Measurements from ENCODE around the gene HOXA5. TPM values are rescaled to one million over a fixed set of nuclear protein-coding genes. Genes with fewer than 3 reads are reported as not detected.
A peak's percentile ranks its signal among the peaks of the same experiment; 100 is the strongest.

The HOXA5 gene
- total and polyA plus RNA-seq, 2 donors (not counting 3 experiments of a cell fraction or from before 2014, with no cell fraction given) = 18.6 to 18.8 TPM

DNA sequence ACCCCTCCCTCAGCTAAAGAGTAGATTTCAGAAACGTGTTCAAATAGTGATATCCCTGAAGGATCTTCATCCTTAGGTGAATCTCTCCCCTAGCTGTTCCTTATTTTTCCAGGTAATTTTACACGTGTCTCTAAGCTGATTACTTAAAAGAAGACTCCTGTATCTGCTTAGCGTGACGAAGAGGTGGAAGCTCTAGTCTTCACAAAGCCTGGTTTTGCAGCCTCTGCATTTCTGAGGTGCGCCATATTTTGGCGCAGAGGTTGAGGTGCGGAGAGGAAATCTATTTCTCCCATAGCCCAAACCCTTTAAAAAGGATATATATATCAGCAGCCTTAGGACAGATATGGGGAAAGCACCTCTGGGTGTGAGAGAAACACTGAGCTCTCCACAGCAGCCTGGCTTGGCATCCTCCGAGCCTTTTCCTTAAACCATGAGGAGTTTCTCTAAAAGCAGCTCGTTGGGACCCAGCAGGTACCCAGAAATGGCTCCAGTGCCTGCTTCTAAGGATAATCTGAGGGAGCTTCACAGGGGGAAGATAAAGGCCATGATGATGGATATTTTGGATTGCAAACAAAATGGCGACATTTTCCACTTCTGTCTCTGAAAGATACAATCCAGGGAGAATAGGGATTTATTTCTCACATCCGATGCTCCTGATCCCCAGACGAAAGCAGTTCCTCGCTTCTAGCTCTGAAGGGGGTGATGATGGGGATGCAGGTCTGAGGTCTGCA, 38.0 kb downstream of the HOXA5 start:
- Histone ChIP-seq H3K9me3 (replicated peaks; ENCODE audit: control insufficient read depth, insufficient read depth, low read length) (no peaks in the 10 kb centered on the region), H3K27ac (ENCODE audit: insufficient read depth, low read depth, low read length) (peak overlapping the region; percentile 88), H3K4me3 (replicated peaks in 1 of 3; ENCODE audit: insufficient read depth in 1 of 3, low read depth in 1 of 3, low read length in 3 of 3) (no peak overlapping the region), H3K4me2 (ENCODE audit: insufficient read depth, low read length) (peak overlapping the region; percentile 73), H3K79me2 (ENCODE audit: control insufficient read depth, insufficient read depth, low read length) (peaks cover 77% of the 10 kb centered on the region), H4K20me1 (replicated peaks; ENCODE audit: control insufficient read depth, extremely low read depth, insufficient read depth, low read length) (no peaks in the 10 kb centered on the region), H3K9ac (replicated peaks; ENCODE audit: extremely low read depth, insufficient read depth, low read length) (peak overlapping the region; percentile 45), H3K27me3 (ENCODE audit: control insufficient read depth in 2 of 2, insufficient read depth in 2 of 2, low read length in 2 of 2) (no peaks in the 10 kb centered on the region), H2AFZ (ENCODE audit: low read depth, low read length) (no peak overlapping the region), H3K36me3 (ENCODE audit: control insufficient read depth in 2 of 2, extremely low read depth in 1 of 2, insufficient read depth in 2 of 2, low read length in 2 of 2) (peaks cover 0 to 8% of the 10 kb centered on the region in 2 experiments), H3K4me1 (ENCODE audit: control insufficient read depth, extremely low read depth, insufficient read depth, low read length) (peaks cover 90% of the 10 kb centered on the region), H3K9me1 (replicated peaks; ENCODE audit: control insufficient read depth, extremely low read depth, insufficient read depth, low read length) (no peaks in the 10 kb centered on the region)
- ChIA-PET CTCF (interaction anchor here (0.5 to 5.4 kb wide), 13 partner anchors 8 to 736 kb away, joined by 3 to 70 read pairs (median 5); partner anchors contain the start of genes HOXA1, HOXA4 and HOXA7), POLR2A (interaction anchor here (1.2 to 2.1 kb wide), 5 partner anchors 10 to 74 kb away, joined by 3 to 5 read pairs (median 5); partner anchors contain the start of gene HOXA4)
- dilution Hi-C loops (cut with MboI; ENCODE audit: extremely low pct_ligation_motif_present, low sequenced_read_pairs) (no loop called here), intact Hi-C loops (cut with micrococcal nuclease) (loop anchor here (1.0 to 5.0 kb wide), 2 partner anchors 10 to 903 kb away; partner anchors contain the start of genes CBX3 and HNRNPA2B1)
- DNase-seq (ENCODE audit: low read depth, low spot score) = peak; percentile 48
- BruUV-seq (replicated peaks) = no TSS peak
- no peak for FAIRE-seq
- TF ChIP-seq JUN (IDR thresholded peaks at IDR 0.05; ENCODE audit: borderline replicate concordance, insufficient read depth, insufficient read length, low read depth) (no peak), POLR2A (IDR thresholded peaks at IDR 0.05; ENCODE audit: low read depth, low read length) (no peak)

DNA sequence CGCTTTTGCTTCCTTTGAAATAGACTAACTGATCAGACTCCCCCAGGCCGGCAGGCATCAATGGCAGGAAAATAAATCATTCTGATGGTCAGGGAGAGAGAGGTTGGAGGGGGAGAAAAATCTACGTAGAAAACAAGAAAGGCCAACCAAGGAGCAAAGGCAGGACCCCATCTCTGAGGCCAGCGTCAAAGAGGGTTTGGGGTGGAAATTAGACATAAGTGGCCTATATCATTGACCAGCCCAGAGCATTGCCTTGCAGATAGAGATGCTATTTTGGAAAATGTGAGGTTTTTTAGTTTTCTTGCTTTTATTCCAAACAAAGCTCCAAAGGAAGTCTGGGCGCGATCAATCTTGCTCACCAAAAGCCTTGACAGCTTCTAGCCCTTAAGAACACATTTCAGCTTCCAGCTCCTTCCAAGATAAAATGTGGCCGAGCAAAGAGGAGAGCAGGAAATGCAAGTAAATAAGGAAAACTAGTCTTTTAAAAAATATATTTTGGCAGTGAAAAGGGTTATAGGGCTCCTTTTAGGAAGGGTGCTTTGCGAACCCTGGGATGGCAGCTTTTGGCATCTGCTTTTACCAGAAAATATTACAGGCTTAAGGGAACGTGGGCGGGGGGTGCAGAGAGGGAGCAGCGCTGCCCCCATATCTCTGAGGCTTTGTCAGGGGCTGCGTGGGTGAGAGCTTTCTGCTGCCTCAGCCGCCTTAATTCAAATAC, 39.0 kb downstream of the HOXA5 start:
- no peak for TF ChIP-seq JUN (IDR thresholded peaks at IDR 0.05; ENCODE audit: borderline replicate concordance, insufficient read depth, insufficient read length, low read depth)
- TF ChIP-seq, protein P1, sequence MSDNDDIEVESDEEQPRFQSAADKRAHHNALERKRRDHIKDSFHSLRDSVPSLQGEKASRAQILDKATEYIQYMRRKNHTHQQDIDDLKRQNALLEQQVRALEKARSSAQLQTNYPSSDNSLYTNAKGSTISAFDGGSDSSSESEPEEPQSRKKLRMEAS (IDR thresholded peaks at IDR 0.05; ENCODE audit: insufficient read depth, insufficient read length) = no peak
- no peak for TF ChIP-seq MYC (IDR thresholded peaks at IDR 0.05; ENCODE audit: low read depth, low read length)
- no peak for TF ChIP-seq POLR2A (IDR thresholded peaks at IDR 0.05; ENCODE audit: low read depth, low read length)
- no peak for TF ChIP-seq EZH2 (IDR thresholded peaks at IDR 0.05; ENCODE audit: borderline replicate concordance, low read depth, low read length, severe bottlenecking)
- TF ChIP-seq POLR2AphosphoS5 (IDR thresholded peaks at IDR 0.05; ENCODE audit: insufficient read depth, low read depth, low read length) = no peak
- TF ChIP-seq, protein P2, sequence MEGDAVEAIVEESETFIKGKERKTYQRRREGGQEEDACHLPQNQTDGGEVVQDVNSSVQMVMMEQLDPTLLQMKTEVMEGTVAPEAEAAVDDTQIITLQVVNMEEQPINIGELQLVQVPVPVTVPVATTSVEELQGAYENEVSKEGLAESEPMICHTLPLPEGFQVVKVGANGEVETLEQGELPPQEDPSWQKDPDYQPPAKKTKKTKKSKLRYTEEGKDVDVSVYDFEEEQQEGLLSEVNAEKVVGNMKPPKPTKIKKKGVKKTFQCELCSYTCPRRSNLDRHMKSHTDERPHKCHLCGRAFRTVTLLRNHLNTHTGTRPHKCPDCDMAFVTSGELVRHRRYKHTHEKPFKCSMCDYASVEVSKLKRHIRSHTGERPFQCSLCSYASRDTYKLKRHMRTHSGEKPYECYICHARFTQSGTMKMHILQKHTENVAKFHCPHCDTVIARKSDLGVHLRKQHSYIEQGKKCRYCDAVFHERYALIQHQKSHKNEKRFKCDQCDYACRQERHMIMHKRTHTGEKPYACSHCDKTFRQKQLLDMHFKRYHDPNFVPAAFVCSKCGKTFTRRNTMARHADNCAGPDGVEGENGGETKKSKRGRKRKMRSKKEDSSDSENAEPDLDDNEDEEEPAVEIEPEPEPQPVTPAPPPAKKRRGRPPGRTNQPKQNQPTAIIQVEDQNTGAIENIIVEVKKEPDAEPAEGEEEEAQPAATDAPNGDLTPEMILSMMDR (IDR thresholded peaks at IDR 0.05; ENCODE audit: extremely low read depth in 1 of 2, insufficient read depth in 1 of 2, low read depth in 1 of 2, low read length in 2 of 2) = no peak
- TF ChIP-seq GATA2 (IDR thresholded peaks at IDR 0.05; ENCODE audit: insufficient read depth, insufficient read length, low read depth, low read length) = no peak
- no peak for TF ChIP-seq FOS (IDR thresholded peaks at IDR 0.05; ENCODE audit: borderline replicate concordance, insufficient read depth, low read length)

More for the DNA sequence above, 39.0 kb downstream of the HOXA5 start:
- Histone ChIP-seq H3K4me2 (ENCODE audit: insufficient read depth, low read length) (peak overlapping the region; percentile 74), H3K79me2 (ENCODE audit: control insufficient read depth, insufficient read depth, low read length) (peaks cover 77% of the 10 kb centered on the region), H3K9me3 (replicated peaks; ENCODE audit: control insufficient read depth, insufficient read depth, low read length) (no peaks in the 10 kb centered on the region), H3K4me1 (ENCODE audit: control insufficient read depth, extremely low read depth, insufficient read depth, low read length) (peaks cover 94% of the 10 kb centered on the region), H3K27me3 (ENCODE audit: control insufficient read depth in 2 of 2, insufficient read depth in 2 of 2, low read length in 2 of 2) (no peaks in the 10 kb centered on the region), H3K9ac (replicated peaks; ENCODE audit: extremely low read depth, insufficient read depth, low read length) (peak overlapping the region; percentile 71), H3K27ac (ENCODE audit: insufficient read depth, low read depth, low read length) (peak overlapping the region; percentile 93), H4K20me1 (replicated peaks; ENCODE audit: control insufficient read depth, extremely low read depth, insufficient read depth, low read length) (no peaks in the 10 kb centered on the region), H3K36me3 (ENCODE audit: control insufficient read depth in 2 of 2, extremely low read depth in 1 of 2, insufficient read depth in 2 of 2, low read length in 2 of 2) (peaks cover 0 to 3% of the 10 kb centered on the region in 2 experiments), H3K4me3 (replicated peaks in 1 of 3; ENCODE audit: insufficient read depth in 1 of 3, low read depth in 1 of 3, low read length in 3 of 3) (peak overlapping the region in 1 of 3 experiments; percentile 92), H3K9me1 (replicated peaks; ENCODE audit: control insufficient read depth, extremely low read depth, insufficient read depth, low read length) (no peaks in the 10 kb centered on the region), H2AFZ (ENCODE audit: low read depth, low read length) (no peak overlapping the region)
- dilution Hi-C loops (cut with MboI; ENCODE audit: extremely low pct_ligation_motif_present, low sequenced_read_pairs) (no loop called here), intact Hi-C loops (cut with micrococcal nuclease) (loop anchor here (5.0 kb wide), 2 partner anchors 732 to 902 kb away; partner anchors contain the start of genes CBX3 and HNRNPA2B1)
- DNase-seq (ENCODE audit: low read depth, low spot score) (peak; percentile 67), FAIRE-seq (peak; percentile 28)
- CTCF ChIA-PET = interaction anchor here (1.2 to 5.4 kb wide), 6 partner anchors 9 to 250 kb away, joined by 3 to 70 read pairs (median 6); partner anchors contain the start of gene HOXA4
- POLR2A ChIA-PET = interaction anchor here (2.1 kb wide), 1 partner anchor 11 kb away, joined by 5 read pairs; no protein-coding TSS in a partner anchor
- no TSS peak for BruUV-seq (replicated peaks)
